Transverse colon (tissue), 4 donors: Measurements from ENCODE around the gene SFXN5.

ENCODE experiments used
- EP300 ChIP-seq: sonication (generic); formaldehyde crosslinking; IDR thresholded peaks from one replicate; pipeline ENCODE4 v1.6.1; 2017; ENCODE audit warnings: antibody characterized with exemption, low read depth
- POLR2A ChIP-seq: fragments of 450-650 bp; IDR thresholded peaks from one replicate; pipeline ENCODE4 v1.6.1; 2016; ENCODE audit warnings: antibody characterized with exemption, mild to moderate bottlenecking, moderate library complexity
- POLR2AphosphoS5 ChIP-seq, 3 donors: sonication (generic); formaldehyde crosslinking; IDR thresholded peaks; one replicate each; pipeline ENCODE4 v1.6.1; 2016; ENCODE audit warnings: antibody characterized with exemption in 3 of 3
- TF ChIP-seq, protein P1 (sequence below), 5 experiments: fragments of 200-600 bp in 3 of 5; fragments of 450-650 bp in 2 of 5; sonication (generic) in 3 of 5; IDR thresholded peaks; 1 replicate in 2 of 5; 2 replicates in 3 of 5; pipeline ENCODE4 v1.5.1; 2016 to 2017; ENCODE audit warnings: antibody characterized with exemption in 5 of 5, inconsistent platforms in 3 of 5, mild to moderate bottlenecking in 2 of 5, moderate library complexity in 1 of 5

DNA sequence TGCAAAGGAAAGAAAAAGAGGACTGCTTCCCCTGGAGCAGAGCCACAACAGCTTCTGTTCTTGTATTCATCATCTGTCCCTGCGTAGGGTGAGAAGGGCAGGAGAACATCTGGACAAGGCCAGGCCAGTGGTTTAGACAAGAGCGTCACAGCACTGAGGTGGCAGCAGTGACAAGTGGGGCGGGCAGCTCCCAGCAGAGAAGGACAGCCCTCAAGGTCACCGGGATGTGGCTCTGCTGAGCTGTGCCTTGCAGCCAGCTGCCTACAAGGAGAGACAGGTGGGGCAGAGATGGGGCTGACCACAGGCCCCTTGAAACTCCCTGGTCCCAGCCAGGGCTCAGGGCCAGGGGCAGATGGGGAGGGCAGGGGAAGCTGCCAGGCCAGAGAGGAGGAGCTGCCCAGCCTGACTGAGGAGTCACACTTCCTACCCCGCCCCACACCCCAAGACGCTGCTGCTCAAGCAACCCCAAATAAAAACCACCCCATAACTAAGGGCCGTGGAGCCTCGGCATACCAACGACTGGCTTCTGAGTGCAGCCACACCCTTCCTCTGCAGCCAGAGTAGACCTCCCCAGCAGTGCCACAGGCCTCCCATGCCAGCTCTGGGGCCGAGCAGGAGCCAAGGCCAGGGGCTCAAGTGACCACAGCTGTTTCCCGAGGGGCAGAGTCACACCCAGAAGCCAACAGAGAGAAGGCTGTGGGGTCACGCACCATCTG is 35.9 kb upstream of the SFXN5 start:
- TF ChIP-seq, protein P1, sequence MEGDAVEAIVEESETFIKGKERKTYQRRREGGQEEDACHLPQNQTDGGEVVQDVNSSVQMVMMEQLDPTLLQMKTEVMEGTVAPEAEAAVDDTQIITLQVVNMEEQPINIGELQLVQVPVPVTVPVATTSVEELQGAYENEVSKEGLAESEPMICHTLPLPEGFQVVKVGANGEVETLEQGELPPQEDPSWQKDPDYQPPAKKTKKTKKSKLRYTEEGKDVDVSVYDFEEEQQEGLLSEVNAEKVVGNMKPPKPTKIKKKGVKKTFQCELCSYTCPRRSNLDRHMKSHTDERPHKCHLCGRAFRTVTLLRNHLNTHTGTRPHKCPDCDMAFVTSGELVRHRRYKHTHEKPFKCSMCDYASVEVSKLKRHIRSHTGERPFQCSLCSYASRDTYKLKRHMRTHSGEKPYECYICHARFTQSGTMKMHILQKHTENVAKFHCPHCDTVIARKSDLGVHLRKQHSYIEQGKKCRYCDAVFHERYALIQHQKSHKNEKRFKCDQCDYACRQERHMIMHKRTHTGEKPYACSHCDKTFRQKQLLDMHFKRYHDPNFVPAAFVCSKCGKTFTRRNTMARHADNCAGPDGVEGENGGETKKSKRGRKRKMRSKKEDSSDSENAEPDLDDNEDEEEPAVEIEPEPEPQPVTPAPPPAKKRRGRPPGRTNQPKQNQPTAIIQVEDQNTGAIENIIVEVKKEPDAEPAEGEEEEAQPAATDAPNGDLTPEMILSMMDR (IDR thresholded peaks at IDR 0.05): no peak
- TF ChIP-seq POLR2AphosphoS5 (IDR thresholded peaks at IDR 0.05): no peak
- TF ChIP-seq POLR2A: no peak
- no peak for TF ChIP-seq EP300
